Measurements from ENCODE around the gene GBP7.

DNA sequence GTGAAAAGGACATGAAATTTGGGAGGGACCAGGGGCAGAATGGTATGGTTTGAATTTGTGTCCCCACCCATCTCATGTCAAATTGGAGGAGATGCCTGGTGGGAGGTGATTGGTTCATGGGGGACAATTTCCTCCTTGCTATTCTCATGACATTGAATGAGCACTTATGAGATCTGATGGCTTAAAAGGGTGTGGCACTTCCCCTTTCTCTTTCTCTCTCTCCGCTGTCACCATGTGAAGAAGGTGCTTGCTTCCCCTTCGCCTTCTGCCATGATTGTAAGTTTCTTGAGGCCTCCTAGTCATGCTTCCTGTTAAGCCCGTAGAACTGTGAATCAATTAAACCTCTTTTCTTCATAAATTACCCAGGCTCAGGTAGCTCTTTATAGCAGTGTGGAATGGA, 30.6 kb upstream of the GBP7 start:
- TF ChIP-seq, protein P1, sequence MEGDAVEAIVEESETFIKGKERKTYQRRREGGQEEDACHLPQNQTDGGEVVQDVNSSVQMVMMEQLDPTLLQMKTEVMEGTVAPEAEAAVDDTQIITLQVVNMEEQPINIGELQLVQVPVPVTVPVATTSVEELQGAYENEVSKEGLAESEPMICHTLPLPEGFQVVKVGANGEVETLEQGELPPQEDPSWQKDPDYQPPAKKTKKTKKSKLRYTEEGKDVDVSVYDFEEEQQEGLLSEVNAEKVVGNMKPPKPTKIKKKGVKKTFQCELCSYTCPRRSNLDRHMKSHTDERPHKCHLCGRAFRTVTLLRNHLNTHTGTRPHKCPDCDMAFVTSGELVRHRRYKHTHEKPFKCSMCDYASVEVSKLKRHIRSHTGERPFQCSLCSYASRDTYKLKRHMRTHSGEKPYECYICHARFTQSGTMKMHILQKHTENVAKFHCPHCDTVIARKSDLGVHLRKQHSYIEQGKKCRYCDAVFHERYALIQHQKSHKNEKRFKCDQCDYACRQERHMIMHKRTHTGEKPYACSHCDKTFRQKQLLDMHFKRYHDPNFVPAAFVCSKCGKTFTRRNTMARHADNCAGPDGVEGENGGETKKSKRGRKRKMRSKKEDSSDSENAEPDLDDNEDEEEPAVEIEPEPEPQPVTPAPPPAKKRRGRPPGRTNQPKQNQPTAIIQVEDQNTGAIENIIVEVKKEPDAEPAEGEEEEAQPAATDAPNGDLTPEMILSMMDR (conservative IDR thresholded peaks at IDR 0.05; ENCODE audit: low read length) = no peak
- no peak for TF ChIP-seq EZH2phosphoT487 (IDR thresholded peaks at IDR 0.05; ENCODE audit: borderline replicate concordance)

All from Loucy (cell line).